CD4-positive, alpha-beta T cell treated with Interleukin-6 at 100 ng/mL for 8 hours (primary cell): ENCODE results near the gene ZNF865.

ENCODE experiments used
- DNase-seq: peaks from one replicate; pipeline ENCODE4 v3.0.0-alpha.2; 2020; ENCODE audit warnings: mixed read lengths, low spot score

ZNF865 gene

DNA sequence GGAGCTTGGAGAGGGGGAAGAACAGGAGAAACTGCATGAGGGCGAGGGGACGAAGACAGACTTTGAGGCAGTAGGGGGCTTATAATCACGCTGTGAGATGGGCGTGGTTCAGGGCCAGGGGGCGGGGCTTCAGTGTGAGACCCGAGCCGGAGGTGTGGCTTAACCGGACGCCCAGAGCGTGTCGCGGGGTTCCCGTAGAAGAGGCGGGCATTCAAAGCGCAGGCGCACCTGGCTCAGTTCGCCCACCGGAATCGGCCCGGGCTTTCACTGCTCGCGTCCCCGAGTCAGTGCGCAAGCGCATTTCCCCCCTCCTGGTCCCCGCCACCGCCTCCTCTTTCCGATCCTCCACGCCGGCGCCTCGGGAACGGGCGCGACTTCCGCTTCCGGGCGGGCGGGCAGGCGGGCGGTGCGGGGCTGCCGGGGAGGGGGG is 225 bp upstream of the ZNF865 start:
- peak; percentile 99 for DNase-seq

- no peak for DNase-seq
These were observed 982 bp downstream of the ZNF865 start for GRCh38 chr19:55606471-55606787.

DNA sequence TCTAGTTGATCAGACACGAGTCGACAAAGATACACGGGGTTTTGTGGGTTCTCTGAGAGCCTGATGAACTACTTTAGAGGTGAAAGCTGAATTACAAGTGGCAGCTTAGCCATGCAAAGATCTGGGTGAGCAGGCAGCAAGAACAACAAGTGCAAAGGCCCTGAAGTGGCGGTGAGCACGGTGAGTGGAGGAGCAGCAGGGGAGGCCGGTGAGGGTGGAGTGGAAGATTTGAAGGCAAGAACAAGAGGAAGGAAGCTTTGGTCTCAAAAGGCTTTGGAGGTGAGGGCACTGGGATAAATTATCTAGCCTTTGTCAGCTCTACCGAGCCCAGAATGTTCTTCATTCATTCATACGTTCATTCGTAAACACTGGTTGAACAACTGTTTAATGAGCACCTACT is 1.4 kb downstream of the ZNF865 start:
- no peak for DNase-seq

DNA sequence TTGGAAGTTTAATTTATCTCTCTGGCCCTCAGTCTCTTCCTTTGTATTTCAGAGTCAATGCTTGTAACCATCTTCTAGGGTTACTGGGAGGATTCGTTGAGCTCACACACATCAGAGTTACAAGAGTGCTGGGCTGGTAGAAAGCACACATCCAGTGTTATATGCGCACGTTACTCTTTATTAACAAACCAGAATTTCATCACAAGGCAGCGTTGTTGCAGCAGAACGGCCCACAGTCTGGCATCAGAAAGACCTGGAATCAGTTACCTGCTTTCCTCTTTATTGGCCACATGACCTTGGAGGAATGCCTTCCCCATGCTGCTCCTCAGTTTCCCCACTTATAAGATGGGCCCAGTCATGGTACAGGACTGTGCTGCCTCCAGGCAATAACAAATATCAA is 3.9 kb downstream of the ZNF865 start:
- no peak for DNase-seq

GRCh38 chr19:55611300-55611982 is 6.0 kb downstream of the ZNF865 start:
- DNase-seq: no peak

GRCh38 chr19:55611983-55612645 is 6.7 kb downstream of the ZNF865 start:
- no peak for DNase-seq

- no peak for DNase-seq
These were observed 7.9 kb downstream of the ZNF865 start for GRCh38 chr19:55613396-55613795.

- no peak for DNase-seq
These were observed 8.7 kb downstream of the ZNF865 start for GRCh38 chr19:55613930-55614710.

DNA sequence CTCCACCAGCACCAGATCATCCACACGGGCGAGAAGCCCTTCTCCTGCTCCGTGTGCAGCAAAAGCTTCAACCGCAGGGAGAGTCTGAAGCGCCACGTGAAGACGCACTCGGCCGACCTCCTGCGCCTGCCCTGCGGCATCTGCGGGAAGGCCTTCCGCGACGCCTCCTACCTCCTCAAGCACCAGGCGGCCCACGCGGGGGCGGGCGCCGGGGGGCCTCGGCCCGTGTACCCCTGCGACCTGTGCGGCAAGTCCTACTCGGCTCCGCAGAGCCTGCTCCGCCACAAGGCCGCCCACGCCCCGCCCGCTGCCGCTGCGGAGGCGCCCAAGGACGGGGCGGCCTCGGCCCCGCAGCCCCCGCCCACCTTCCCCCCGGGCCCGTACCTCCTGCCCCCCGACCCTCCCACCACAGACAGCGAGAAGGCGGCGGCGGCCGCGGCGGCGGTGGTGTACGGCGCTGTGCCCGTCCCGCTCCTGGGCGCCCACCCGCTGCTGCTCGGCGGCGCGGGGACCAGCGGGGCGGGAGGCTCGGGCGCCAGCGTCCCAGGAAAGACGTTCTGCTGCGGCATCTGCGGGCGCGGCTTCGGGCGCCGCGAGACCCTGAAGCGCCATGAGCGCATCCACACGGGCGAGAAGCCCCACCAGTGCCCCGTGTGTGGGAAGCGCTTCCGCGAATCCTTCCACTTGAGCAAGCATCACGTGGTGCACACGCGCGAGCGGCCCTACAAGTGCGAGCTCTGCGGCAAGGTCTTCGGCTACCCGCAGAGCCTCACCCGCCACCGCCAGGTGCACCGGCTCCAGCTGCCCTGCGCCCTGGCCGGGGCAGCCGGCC is 9.5 kb downstream of the ZNF865 start:
- no peak for DNase-seq

DNA sequence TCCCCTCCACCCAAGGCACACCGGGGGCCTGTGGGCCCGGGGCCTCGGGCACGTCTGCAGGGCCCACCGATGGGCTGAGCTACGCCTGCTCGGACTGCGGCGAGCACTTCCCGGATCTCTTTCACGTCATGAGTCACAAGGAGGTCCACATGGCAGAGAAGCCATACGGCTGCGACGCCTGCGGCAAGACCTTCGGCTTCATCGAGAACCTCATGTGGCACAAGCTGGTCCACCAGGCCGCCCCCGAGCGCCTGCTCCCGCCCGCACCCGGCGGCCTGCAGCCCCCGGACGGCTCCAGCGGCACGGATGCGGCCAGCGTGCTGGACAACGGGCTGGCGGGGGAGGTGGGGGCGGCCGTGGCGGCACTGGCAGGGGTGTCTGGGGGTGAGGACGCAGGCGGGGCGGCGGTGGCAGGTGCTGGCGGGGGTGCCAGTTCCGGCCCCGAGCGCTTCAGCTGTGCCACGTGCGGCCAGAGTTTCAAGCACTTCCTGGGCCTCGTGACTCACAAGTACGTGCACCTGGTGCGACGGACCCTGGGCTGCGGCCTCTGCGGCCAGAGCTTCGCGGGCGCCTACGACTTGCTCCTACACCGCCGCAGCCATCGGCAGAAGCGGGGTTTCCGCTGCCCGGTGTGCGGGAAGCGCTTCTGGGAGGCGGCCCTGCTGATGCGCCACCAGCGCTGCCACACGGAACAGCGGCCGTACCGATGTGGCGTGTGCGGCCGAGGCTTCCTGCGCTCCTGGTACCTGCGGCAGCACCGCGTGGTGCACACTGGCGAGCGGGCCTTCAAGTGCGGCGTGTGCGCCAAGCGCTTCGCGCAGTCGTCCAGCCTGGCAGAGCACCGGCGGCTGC is 10.3 kb downstream of the ZNF865 start:
- DNase-seq: no peak

DNA sequence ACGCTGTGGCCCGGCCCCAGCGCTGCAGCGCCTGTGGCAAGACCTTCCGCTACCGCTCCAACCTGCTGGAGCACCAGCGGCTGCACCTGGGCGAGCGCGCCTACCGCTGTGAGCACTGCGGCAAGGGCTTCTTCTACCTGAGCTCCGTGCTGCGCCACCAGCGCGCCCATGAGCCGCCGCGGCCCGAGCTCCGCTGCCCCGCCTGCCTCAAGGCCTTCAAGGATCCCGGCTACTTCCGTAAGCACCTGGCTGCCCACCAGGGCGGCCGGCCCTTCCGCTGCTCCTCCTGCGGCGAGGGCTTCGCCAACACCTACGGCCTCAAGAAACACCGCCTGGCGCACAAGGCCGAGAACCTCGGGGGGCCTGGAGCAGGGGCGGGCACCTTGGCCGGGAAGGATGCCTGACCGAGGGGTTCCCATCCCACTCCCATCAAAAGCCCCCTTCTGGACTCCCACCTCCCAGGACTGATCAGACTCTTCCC is 11.0 kb downstream of the ZNF865 start:
- DNase-seq: no peak

DNA sequence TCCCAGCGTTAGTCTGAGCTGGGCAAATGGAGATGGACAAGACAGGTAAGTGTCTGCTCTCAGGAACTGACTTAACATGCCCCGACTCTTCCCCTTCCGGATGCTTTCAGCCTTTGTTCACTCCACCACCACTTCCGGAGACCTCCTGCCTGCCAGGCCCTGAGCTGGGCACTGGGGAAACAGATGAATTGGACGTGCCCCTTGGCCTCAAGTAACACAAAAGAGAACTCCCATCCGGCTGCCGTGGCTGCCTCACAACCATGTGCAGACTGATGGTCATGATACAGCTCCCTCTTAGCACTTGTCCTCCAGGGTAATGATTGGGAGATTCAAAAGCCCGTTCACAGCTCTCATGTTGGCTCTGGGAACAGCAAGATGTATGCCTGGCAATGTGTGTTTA is 12.0 kb downstream of the ZNF865 start:
- DNase-seq: no peak

DNA sequence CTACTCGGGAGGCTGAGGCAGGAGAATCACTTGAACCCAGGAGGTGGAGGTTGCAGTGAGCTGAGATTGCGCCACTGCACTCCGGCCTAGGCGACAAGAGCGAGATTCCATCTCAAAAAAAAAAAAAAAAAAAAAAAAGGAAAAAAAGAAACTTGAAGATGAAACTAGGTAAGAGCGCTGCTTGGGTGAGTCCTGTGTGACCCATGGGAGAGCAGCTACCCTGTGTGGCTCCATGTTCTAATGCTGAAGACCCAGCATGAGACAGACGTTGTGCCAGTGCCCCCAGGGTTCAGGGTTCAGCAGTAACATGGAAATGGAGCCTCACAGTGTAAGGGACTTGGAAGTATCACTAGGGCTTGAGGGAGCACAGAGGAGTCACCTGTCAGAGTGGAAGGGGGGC is 13.0 kb downstream of the ZNF865 start:
- no peak for DNase-seq

DNA sequence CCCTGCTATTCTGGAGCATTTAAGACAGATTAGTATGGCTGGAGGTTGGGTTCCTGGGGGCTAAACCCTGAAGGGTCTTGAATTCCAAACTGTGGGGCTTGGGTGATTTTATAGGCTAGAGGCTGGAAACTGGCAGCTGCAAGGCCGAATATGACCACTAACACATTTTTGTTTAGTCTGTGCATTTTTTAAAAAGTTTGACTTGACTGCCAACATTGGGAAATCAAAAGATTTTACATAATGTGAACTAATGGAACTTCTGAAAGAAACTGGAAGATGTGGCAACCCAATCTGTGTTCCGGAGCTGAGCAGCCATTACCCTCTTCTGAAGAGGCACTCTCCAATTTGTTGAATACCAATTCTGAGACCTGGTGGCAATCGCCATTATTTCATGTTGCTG is 13.8 kb downstream of the ZNF865 start:
- DNase-seq: no peak

DNA sequence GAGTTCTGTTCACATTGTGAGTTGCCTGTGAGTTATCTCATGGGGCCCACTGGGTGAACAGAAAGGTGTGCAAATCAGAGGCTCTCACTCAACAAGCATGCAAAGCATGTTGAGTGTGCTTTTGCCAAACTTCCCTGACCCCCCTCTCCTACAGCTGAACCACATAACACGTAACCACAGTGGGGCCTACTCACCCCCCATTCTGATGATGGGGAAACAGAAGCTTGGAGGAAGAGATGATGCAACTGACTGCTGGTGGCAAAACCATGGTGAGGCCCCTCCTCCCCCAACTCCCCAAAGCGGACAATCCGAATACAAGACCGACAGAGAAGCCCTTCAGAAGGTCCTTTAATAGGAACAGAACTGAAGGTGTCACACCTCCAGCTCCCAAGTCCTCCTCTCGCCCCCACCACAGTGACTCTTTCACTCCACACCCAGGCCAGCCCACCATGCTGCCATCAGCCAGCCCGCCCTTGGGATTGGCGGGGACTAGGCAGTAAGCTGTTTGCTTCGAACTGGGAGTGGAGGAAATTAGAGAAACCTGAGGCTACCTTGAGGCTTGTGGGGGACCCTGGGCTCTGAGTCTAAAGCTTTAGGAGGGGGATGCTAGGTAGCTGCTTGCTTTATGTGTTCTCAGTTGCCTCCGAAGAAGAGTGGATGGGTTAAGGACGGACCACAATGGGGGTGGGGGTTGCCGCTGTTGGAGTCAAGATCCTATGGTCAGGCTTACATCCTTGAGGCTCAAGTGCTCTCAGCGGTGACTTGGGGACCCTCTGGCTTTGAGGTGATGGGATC is 15.2 kb downstream of the ZNF865 start:
- DNase-seq: peak; percentile 13

GRCh38 chr19:55621205-55621672 is 15.8 kb downstream of the ZNF865 start:
- DNase-seq: no peak

GRCh38 chr19:55621673-55622231 is 16.3 kb downstream of the ZNF865 start:
- DNase-seq: no peak

DNA sequence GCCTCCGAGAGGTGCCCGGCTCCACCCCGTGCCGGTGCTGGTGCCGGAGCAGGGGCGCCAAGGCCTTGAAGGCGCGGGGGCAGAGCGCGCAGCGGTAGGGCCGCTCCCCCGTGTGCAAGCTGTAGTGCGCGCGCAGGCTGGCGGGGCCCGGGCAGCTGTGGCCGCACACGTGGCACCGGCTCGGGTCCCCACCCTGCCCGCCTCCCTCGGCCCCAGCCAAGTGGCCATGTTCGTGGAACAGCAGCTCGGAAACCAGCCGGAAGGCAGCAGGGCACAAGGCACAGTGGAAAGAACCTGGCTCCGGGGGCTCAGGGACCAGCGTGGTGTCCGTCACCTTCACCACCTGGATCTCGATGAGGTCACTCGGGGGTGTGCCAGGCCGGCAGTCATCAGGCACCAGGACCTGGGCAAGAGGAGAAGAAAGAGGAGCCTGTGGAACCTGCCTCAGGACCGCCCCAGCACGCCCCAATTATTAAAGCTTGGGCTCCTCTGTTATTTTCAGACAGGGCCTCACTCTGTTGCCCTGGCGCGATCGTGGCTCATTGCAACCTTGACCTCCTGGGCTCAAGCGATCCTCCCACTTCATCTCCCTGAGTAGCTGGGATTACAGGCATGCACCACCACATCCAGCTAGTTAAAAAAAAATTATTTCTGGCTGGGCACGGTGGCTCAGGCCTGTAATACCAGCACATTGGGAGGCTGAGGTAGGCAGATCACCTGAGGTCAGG is 17.0 kb downstream of the ZNF865 start:
- no peak for DNase-seq

DNA sequence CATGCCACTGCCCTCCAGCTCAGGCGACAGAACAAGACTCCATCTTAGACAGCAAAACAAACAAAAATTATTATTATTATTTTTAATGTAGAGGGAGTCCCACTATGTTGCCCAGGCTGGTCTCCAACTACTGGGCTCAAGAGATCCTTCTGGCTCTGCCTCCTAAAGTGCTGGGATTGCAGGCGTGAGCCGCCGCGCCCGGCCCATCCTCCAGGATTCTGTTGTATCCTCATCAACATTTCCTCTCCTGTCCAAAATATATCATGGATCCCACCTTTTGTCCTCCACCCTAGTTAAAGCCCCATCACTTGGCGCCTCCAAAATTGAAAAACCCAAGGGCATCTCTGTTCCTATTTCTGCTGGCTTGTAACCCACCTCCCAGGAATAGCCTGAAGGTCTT is 17.7 kb downstream of the ZNF865 start:
- DNase-seq: no peak
